Measurements from ENCODE around the gene RUNX1.

The RUNX1 gene

GRCh38 chr21:34803782-34804370 is 245.2 kb downstream of the RUNX1 start:
- Mint-ChIP-seq H3K27me3 (ENCODE audit: low read depth) (no peaks in the 10 kb centered on the region), H3K9me3 (peaks cover 10% of the 10 kb centered on the region), H3K27ac (no peak overlapping the region), H3K4me1 (ENCODE audit: low read depth) (peaks cover 50% of the 10 kb centered on the region), H3K4me3 (no peak overlapping the region), H3K36me3 (ENCODE audit: low read depth) (peaks cover 46% of the 10 kb centered on the region)

GRCh38 chr21:34802180-34802899 is 246.8 kb downstream of the RUNX1 start:
- Mint-ChIP-seq H3K36me3 (ENCODE audit: low read depth) (peaks cover 49% of the 10 kb centered on the region), H3K9me3 (peaks cover 10% of the 10 kb centered on the region), H3K4me3 (no peak overlapping the region), H3K27me3 (ENCODE audit: low read depth) (no peaks in the 10 kb centered on the region), H3K4me1 (ENCODE audit: low read depth) (peaks cover 34% of the 10 kb centered on the region), H3K27ac (no peak overlapping the region)

GRCh38 chr21:34801519-34802132 is 247.5 kb downstream of the RUNX1 start:
- peaks cover 5% of the 10 kb centered on the region for H3K9me3 Mint-ChIP-seq
- no peaks in the 10 kb centered on the region for H3K27me3 Mint-ChIP-seq (ENCODE audit: low read depth)
- H3K4me1 Mint-ChIP-seq (ENCODE audit: low read depth), result peaks cover 29% of the 10 kb centered on the region
- peaks cover 44% of the 10 kb centered on the region for H3K36me3 Mint-ChIP-seq (ENCODE audit: low read depth)
- H3K4me3 Mint-ChIP-seq, result no peak overlapping the region
- no peak overlapping the region for H3K27ac Mint-ChIP-seq

GRCh38 chr21:34800797-34801518 is 248.1 kb downstream of the RUNX1 start:
- Mint-ChIP-seq H3K4me1 (ENCODE audit: low read depth) (peaks cover 25% of the 10 kb centered on the region), H3K27me3 (ENCODE audit: low read depth) (no peaks in the 10 kb centered on the region), H3K27ac (no peak overlapping the region), H3K9me3 (no peaks in the 10 kb centered on the region), H3K36me3 (ENCODE audit: low read depth) (peaks cover 41% of the 10 kb centered on the region), H3K4me3 (no peak overlapping the region)

- Mint-ChIP-seq H3K27me3 (ENCODE audit: low read depth) (no peaks in the 10 kb centered on the region), H3K4me3 (no peak overlapping the region), H3K9me3 (no peaks in the 10 kb centered on the region), H3K4me1 (ENCODE audit: low read depth) (peaks cover 14% of the 10 kb centered on the region), H3K36me3 (ENCODE audit: low read depth) (peaks cover 32% of the 10 kb centered on the region), H3K27ac (no peak overlapping the region)
These were observed 250.0 kb downstream of the RUNX1 start for GRCh38 chr21:34799092-34799491.

GRCh38 chr21:34797921-34798535 is 251.1 kb downstream of the RUNX1 start:
- no peak overlapping the region for H3K27ac Mint-ChIP-seq
- peaks cover 12% of the 10 kb centered on the region for H3K4me1 Mint-ChIP-seq (ENCODE audit: low read depth)
- no peaks in the 10 kb centered on the region for H3K9me3 Mint-ChIP-seq
- H3K27me3 Mint-ChIP-seq (ENCODE audit: low read depth), result no peaks in the 10 kb centered on the region
- peaks cover 29% of the 10 kb centered on the region for H3K36me3 Mint-ChIP-seq (ENCODE audit: low read depth)
- no peak overlapping the region for H3K4me3 Mint-ChIP-seq

- no peak overlapping the region for H3K27ac Mint-ChIP-seq
- H3K27me3 Mint-ChIP-seq (ENCODE audit: low read depth), result no peaks in the 10 kb centered on the region
- H3K9me3 Mint-ChIP-seq, result no peaks in the 10 kb centered on the region
- no peak overlapping the region for H3K4me3 Mint-ChIP-seq
- peaks cover 27% of the 10 kb centered on the region for H3K36me3 Mint-ChIP-seq (ENCODE audit: low read depth)
- H3K4me1 Mint-ChIP-seq (ENCODE audit: low read depth), result peaks cover 7% of the 10 kb centered on the region
These were observed 251.9 kb downstream of the RUNX1 start for GRCh38 chr21:34797201-34797525.

GRCh38 chr21:34796518-34797200 is 252.4 kb downstream of the RUNX1 start:
- Mint-ChIP-seq H3K9me3 (no peaks in the 10 kb centered on the region), H3K36me3 (ENCODE audit: low read depth) (peaks cover 24% of the 10 kb centered on the region), H3K27ac (no peak overlapping the region)

GRCh38 chr21:34795548-34796180 is 253.4 kb downstream of the RUNX1 start:
- Mint-ChIP-seq H3K27me3 (ENCODE audit: low read depth) (no peaks in the 10 kb centered on the region), H3K4me3 (no peak overlapping the region), H3K4me1 (ENCODE audit: low read depth) (peaks cover 2% of the 10 kb centered on the region), H3K27ac (no peak overlapping the region), H3K9me3 (no peaks in the 10 kb centered on the region), H3K36me3 (ENCODE audit: low read depth) (peaks cover 27% of the 10 kb centered on the region)

More at GRCh38 chr21:34796518-34797200, 252.4 kb downstream of the RUNX1 start:
- no peaks in the 10 kb centered on the region for H3K27me3 Mint-ChIP-seq (ENCODE audit: low read depth)
- peaks cover 3% of the 10 kb centered on the region for H3K4me1 Mint-ChIP-seq (ENCODE audit: low read depth)
- H3K4me3 Mint-ChIP-seq, result no peak overlapping the region

- H3K27me3 Mint-ChIP-seq (ENCODE audit: low read depth), result no peaks in the 10 kb centered on the region
- H3K27ac Mint-ChIP-seq, result no peak overlapping the region
- H3K36me3 Mint-ChIP-seq (ENCODE audit: low read depth), result peaks cover 29% of the 10 kb centered on the region
- no peaks in the 10 kb centered on the region for H3K9me3 Mint-ChIP-seq
- H3K4me1 Mint-ChIP-seq (ENCODE audit: low read depth), result peaks cover 2% of the 10 kb centered on the region
- H3K4me3 Mint-ChIP-seq, result no peak overlapping the region
These were observed 253.9 kb downstream of the RUNX1 start for GRCh38 chr21:34795175-34795547.

- no peak overlapping the region for H3K4me3 Mint-ChIP-seq
- H3K36me3 Mint-ChIP-seq (ENCODE audit: low read depth), result peaks cover 25% of the 10 kb centered on the region
- peaks cover 2% of the 10 kb centered on the region for H3K4me1 Mint-ChIP-seq (ENCODE audit: low read depth)
- no peaks in the 10 kb centered on the region for H3K27me3 Mint-ChIP-seq (ENCODE audit: low read depth)
- H3K27ac Mint-ChIP-seq, result no peak overlapping the region
- no peaks in the 10 kb centered on the region for H3K9me3 Mint-ChIP-seq
These were observed 254.4 kb downstream of the RUNX1 start for GRCh38 chr21:34794686-34795085.

- peaks cover 23% of the 10 kb centered on the region for H3K36me3 Mint-ChIP-seq (ENCODE audit: low read depth)
- H3K9me3 Mint-ChIP-seq, result no peaks in the 10 kb centered on the region
- peaks cover 2% of the 10 kb centered on the region for H3K4me1 Mint-ChIP-seq (ENCODE audit: low read depth)
- no peaks in the 10 kb centered on the region for H3K27me3 Mint-ChIP-seq (ENCODE audit: low read depth)
- H3K27ac Mint-ChIP-seq, result no peak overlapping the region
- H3K4me3 Mint-ChIP-seq, result no peak overlapping the region
These were observed 255.6 kb downstream of the RUNX1 start for GRCh38 chr21:34793471-34793870.

- Mint-ChIP-seq H3K27ac (no peak overlapping the region), H3K36me3 (ENCODE audit: low read depth) (peaks cover 17% of the 10 kb centered on the region), H3K9me3 (no peaks in the 10 kb centered on the region), H3K27me3 (ENCODE audit: low read depth) (no peaks in the 10 kb centered on the region), H3K4me1 (ENCODE audit: low read depth) (peaks cover 2% of the 10 kb centered on the region), H3K4me3 (no peak overlapping the region)
These were observed 256.5 kb downstream of the RUNX1 start for GRCh38 chr21:34792504-34793089.

Measured in T-helper 1 cell treated with Interleukin-12 subunit alpha and Interleukin-12 subunit beta and Interleukin-4 antibody, amounts not matched to agents 30 μg/mL and 1 μg/mL, for 36 hours (primary cell).